GM19328 (cell line): ENCODE results near the gene RTP5.

Experiments
- ATAC-seq: cut with Tn5 transposase; IDR thresholded peaks from one replicate; pipeline ENCODE4 v1.9.1; 2021; ENCODE audit warnings: mild to moderate bottlenecking, moderate library complexity; ENCODE audit not compliant: unreplicated experiment

Gene RTP5

DNA sequence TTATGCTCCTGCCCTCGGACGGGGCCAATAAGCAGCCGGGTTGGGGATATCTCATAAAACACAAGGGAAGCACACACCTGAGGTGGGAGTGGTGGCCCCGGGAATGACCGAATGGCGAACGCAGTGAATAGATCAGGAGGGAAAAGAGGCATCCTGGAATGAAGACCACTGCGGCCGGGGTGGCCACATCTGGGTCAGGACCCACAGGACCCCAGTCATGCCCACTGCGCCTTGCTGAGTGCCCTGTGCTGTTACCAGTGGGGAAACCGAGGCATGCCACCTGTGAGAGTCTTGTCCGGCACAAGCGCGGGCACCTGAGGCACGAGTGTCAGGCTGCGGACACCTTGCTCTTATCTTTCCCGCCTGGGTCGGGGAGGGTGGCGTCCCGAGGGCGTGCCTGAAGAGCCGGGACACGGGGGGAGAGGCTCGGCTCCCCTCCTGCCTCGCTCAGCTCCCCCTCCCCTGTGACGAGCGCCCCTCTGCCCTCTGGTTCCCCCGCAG, 12.4 kb upstream of the RTP5 start:
- no peak for ATAC-seq

DNA sequence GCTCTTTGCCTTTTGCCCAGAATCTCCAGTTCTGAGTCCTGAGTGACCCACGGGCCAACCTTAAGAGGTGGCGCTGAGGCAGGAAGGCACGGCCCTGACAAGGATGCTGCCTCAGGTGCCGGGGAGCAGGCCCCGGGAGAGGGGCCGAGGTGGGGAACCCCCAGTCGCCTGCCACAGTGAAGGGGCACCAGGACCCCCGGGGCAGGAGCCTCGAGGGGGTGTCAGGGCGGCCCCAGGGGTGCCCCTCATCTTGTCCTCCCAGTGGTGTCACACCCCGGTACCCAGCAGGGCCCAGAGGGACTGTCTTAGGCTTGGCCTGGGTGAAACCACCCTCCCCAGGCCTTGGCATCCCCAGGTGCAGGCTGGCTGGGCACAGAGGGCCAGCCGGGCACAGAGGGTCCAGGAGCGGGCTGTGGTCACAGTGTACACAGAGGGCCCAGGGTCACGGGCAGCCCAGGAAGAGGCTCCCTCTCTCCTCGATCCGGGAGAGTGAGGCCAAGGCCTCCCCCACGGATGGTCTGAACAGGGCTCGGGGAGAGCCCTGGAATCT, 11.9 kb upstream of the RTP5 start:
- ATAC-seq: no peak

DNA sequence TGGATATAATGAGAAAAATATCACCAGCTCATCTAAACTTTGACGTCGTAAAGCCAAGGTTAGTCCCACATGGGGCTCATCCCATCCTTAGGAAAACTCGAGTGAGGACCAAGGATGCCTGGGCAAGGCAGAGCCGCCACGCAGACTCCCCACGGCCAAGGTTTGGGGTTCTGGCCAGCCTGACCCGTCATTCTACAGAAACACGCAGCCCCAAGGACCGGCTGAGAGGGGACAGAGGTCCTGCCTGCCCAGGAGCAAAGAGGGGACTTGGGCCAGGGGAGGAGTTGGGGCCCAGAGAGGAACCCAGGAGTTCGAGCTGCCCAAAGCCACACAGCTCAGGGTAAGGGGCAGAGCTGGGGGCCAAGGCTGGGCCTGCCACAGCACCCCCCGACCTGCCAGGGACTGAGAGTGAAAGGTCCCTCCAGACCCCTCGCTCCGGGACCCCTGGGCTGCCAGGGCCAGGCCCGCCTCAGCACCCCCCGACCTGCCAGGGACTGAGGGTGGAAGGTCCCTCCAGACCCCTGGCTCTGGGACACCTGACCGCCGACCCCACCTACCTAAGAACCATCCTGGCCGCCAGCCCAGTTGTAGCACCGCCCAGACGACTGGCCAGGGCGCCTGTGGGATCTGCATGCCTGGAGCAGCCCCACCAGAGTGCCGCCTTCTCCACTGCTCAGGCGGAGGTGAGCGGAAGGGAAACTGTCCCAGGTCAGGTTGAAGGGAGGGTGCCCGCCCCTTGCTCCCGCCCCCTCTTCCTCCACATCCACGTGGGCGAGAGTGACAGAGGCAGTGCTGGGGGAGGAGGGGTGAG, 11.1 kb upstream of the RTP5 start, which contains the start of gene PDCD1:
Gene PDCD1, minus strand, starts transcription at position 689 of the 811 bp plus-strand sequence. Its CDS starts 56 bp downstream, at position 633.
- no peak for ATAC-seq

DNA sequence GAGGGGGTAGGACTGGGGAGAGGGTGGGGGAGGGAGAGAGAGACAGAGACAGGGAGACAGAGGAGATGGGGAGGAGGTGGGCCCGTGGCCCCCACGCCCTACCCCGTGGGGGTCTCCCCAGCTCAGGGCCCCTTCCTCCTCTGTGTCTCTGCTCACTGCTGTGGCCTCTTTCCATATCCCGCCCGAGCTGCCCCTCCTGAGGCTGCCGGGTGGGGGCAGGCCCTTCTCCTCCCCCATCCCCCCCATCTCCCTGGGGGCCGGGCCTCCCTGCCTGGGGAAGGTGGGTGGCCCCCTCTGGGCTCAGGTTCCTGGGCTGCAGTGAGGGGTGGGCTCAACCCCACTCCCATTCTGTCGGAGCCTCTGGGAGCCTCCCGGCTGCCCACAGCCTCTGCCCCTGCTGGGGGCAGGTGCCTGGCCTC, 10.5 kb upstream of the RTP5 start:
- ATAC-seq: no peak

DNA sequence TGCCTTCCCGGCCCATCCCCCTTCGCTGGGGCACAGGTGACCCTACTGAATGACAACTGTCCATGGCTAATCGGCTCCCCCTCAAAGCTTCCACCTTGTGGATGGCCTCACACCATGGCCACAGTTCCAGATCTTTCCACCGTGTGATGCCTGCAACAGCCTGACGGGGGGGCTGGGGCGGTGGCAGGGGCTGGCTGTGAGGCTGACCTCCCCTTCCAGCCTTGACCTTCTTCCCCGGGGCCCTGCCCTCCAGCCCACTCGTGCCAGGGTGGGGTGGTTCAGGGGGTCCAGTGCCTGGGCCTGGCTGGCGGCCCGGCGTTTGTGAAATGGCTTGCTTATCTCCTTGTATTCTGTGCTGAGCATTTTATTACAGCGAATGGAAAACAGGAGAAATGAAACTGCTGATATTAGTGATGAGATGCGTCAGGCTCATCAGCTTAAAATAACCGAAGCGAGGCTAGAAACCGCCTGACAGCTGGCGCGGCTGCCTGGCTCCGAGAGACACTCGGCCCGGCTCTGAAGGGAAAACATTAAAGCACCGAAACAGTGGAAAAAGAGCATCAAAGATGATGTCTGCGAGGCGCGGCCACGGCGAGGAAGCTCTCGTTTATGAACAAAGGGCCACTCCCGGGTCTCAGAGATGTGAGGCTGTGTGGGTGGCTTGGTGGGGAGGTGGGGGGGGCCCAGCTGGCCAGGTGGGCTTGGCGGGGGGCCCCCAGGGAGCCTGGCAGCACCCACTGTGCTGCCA, 9.9 kb upstream of the RTP5 start:
- no peak for ATAC-seq

DNA sequence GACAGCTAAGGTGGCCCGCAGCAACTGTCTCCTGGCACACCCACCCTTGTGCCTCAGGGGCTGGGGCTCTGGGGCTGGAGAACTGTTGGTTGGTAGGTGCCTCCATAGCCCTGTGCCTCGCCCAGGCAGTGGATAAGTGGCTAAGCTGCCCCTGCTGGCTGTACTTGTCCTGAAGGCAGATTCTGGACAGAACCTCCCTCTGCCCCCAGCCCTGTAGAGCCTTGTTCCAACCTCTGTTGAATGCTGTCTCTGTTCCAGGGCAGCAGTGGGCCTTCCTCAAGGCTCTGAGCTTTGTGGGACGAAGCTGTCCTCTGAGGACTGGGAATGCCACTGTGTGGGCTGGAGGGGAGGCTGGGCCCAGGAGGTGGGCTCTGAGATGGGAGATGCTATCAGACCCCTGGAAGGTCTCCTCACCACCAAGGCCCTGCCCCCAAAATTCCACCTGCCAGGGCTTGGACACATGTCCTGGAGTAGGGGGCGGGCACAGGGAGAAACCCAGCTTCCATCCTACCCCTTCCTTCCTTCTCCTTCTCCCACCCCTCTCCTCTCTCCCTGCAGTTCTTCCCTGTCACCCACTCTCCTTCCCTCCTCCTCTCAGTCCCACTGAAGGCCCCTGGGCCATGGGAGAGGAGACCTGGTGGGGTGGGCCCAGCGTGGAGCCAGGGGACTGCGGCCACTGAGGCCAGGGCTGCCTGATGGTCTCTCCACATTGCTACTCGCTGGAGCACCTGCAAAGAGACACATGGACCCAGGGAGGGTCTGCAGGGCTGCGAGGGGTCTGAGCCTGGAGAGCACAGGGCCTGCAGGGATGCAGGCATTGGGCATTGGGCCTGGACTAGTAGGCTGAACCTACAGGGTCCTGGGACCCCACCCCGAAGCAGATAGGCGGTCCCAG, 9.1 kb upstream of the RTP5 start:
- no peak for ATAC-seq

DNA sequence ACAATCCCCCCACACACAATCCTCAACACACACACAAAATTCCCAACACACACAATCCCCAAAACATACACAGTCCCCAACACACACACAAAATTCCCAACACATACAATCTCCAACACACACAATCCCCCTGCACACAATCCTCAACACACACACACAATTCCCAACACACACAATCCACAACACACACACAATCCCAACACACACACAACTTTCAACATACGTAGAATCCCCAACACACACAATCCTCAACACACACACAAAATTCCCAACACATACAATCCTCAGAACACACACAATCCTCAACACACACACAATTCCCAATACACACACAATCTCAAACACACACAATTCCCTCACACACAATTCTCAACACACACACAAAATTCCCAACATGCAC, 8.3 kb upstream of the RTP5 start:
- ATAC-seq: no peak

DNA sequence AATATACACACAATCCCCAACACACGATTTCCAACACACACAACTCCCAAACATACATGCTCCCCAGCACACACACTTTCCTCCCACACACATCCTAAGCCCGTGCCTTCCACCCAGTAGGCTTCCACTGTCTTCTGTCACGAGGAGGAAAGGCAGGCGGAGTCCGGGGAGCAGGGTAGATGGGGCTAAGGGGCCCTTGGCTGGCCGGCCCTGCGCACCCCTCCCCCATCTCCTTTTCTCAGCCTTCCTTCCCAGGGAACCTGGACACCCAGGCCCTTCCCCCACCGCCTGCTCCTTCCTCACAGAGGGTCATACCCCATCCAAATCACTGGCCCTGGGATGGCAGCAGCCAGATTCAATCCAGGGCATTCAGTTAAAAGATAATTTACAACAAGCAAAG, 7.4 kb upstream of the RTP5 start:
- ATAC-seq: no peak

DNA sequence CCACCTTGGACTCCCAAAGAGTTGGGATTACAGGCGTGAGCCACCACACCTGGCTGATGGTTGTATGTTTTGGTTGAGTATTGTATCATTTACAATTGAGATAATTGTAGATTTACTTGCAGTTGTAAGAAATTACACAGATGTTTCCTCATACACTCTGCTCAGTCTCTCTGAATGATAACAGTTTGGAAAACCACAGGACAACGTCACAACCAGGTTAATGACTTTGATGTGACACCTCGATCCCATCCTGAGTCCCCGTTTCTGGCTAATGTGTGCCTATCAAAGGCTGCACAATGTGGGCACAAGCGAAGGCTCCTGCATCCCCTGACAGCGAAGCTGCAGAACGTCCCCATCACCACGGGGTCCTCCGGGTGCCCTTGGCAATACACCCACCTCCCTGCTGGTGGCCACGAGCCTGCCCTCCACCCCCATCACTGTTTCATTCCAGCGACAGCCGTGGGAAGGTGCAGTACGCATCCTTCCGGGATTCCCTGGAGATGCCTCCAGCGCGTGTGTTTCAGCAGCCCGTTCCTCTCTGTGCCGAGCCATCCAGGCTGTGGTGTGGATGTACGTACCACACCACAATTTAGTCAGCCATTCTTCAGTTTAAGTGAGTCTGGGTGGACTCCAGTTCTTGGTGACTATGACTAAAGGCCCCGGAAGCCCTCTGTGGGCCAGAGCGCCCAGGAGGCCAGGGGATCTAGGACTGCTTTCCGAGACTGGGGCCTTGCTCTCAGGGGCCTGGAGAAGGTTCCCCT, 6.6 kb upstream of the RTP5 start:
- ATAC-seq: no peak

DNA sequence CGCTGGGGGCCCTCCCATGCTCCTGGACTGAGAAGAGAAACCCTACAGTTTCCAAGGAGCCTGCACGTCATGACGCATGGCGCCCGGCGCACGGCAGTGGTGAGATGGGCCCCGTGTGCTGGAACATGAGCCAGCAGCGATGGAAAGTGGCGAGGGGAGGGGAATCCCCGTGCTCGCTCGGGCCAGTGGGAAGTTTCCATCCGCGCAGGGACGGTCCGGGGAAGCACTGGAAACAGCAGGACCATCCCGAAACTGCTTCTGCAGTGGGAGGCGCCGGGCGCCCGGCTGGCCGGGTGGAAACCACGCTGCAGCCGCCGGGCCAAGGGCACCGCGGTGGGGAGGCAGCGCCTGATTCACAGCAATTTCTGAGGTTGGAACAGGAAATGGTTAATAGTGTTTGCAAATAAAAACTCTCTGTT, 6.0 kb upstream of the RTP5 start:
- no peak for ATAC-seq

DNA sequence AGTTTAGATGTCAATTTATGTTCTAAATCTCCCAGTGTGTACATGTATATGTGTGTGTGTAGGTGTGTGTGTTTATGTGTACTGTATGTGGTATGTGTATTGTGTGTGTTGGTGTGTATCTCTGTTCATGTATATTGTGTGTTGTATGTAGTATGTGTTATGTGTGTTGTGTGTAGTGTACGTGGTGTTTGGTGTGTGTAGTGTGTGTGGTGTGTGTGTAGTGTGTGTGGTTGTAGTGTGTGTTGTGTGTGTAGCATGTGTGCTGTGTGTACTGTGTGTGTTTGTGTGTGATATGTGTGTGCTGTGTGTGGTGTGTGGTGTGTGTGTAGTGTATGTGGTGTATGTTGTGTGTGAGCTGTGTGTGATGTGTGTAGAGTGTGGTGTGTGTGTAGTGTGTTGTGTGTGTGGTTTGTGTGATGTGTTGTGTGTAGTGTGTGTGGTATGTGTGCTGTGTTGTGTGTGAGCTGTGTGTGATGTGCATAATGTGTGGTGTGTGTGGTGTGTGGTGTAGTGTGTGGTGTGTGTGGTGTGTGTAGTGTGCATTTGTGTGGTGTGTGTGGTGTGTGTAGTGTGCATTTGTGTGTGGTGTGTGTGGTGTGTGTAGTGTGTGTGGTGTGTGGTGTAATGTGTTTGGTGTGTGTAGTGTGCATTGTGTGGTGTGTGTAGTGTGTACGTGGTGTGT, 5.2 kb upstream of the RTP5 start:
- no peak for ATAC-seq

DNA sequence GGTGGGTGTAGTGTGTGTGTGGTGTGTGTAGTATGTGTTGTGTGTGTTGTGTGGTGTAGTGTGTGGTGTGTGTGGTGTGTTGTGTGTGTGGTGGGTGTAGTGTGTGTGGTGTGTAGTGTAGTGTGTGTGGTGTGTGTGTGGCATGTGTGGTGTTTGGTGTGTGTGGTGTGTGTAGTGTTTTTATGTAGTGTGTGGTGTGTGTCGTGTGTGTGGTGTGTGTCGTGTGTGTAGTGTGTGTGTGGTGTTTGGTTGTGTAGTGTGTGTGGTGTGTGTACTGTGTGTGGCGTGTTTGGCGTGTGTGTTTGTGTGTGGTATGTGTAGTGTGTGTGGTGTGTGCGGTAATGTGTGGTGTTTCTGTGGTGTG, 4.7 kb upstream of the RTP5 start:
- no peak for ATAC-seq

DNA sequence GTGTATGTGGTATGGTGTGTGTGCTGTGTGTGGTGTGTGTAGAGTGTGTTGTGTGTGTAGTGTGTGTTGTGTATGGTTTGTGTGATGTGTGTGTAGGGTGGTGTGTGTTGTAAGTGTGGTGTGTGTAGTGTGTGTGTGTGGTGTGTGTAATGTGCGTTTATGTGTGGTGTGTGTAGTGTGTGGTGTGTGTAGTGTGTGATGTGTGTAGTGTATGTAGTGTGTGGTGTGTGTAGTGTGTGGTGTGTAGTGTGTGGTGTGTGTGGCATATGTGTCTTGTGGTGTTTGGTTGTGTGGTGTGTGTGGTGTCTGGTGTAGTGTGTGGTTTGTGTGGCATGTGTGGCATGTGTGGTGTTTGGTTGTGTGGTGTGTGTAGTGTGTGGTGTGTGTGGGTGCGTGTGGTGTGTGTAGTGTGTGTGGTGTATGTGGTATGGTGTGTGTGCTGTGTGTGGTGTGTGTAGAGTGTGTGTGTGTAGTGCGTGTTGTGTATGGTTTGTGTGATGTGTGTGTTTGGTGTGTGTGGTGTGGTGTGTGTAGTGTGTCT, 4.0 kb upstream of the RTP5 start:
- ATAC-seq: no peak

DNA sequence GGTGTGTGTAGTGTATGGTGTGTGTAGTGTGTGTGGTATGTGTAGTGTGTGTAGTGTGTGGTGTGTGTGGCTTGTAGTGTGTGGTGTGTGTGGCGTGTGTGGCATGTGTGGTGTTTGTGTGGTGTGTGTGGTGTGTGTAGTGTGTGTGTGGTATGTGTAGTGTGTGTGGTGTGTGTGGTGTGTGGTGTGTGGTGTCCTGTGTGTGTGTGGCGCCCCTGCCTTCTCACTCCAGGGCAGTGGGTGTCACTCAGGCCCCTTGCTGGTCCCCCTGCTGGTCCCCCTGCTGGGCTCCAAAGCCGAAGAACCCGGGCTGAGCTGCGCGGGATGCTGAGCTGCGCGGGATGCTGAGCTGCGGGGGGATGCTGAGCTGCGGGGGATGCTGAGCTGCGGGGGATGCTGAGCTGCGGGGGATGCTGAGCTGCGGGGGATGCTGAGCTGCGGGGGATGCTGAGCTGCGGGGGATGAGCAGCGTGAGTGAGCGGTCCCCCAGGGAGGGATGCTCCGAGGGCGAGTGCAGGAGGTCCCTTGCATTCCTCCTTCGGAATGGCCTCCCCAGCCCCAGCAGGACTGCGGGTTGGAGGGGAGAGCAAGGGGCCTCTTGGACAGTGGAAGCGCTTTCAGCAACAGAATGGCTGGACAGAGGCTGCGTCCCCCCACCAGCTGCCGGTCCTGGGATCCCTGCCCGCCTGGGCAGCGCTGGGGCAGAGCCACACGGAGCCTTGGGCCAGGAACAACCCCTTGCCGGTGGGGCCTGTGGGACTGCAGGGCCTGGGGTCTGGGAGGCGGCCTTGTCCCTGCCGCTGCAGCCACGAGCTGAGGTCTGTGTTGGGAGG, 3.4 kb upstream of the RTP5 start:
- ATAC-seq: no peak

DNA sequence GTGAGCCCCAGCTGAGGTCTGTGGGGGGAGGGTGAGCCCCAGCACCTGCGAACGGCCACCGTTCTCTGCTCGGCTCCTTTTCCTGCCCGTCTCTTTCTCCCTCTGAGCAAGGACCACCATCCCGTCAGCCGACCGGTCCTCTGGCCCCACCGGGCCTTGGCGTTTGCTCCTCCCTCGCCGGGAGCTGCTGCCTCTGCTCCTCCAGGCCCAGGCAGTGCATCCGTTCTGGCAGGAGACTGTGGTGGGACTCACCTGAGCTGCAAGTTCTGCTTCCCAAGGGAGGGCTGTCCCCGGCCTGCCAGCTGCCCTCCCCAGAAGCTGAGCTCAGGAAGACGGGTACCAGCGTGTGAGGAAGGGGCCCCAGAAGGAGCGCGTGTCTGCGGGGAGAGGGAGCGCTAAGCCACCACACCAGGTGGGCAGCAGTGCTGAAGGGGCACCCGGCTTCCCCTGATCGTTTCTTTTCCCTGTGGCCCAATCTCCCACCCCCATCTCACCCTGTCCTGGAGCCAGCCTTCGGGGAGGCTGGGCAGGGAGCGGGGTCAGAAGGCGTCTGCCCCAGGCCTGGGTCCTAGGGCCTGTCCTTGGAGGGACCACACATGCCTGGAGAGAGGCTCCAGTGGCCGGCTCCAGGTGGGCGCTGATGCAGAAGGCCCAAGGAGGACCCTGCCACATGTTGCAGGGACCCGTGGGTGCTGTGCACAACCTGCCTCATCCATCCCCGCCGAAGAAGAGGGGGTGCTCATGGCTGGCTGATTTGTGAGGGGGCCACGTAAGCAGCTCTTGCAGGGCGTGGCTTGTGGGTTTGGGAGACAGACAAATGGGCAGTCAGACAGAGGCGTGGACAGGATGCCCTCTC, 2.5 kb upstream of the RTP5 start:
- ATAC-seq: no peak

DNA sequence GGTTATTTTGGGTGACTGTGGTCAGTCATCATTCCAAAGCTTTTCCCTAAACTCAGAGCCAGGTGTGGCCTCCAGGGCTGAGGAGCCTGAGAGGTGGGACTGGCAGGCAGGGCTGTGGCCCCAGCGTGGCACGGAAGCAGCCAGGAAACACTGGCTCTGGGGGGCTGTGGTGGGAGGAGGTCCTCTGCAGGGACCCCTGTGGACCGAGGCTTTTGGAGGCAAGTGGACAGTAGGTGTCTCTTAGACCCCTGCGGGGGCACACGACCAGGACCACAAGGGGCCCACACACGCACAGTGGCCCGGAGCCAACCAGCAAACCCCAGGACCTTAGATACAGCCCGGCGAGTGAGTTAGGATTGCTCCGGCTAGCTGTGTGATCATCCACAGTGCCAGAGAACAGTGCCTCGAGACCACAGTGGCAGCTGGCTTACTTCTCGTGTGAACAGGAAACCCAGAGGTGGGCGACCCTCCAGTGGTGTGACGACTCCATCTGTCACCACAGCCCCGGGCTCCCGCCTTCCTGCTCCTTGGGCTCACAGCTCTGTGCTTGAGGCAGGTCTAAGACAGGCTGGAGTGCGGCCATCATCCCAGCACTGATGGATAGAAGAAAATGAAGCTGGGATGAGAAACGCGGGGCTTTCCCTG, 1.6 kb upstream of the RTP5 start:
- ATAC-seq: no peak

DNA sequence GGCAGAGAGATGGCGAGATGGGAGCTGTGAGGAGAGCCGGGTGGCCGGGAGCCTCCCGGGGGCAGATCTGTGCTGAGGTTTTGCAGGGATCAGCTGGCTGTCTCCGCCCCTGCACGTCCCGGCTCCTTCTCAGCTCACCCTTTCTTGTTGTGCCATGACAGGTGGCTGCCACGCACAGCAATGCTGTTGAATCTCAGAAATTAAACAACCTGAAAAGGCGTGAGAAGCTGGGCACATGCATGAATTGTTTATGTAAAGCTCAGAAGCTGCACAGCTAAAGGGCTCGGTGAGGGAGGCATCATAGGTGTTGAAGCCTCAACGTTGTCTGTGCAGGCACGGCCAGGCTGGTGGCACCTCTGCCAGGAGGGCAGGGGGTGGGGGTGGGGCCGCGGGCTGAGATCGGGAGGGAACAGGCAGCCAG, 858 bp upstream of the RTP5 start:
- no peak for ATAC-seq
